K562 (cell line): Measurements from ENCODE around the gene MYO6. TPM values are rescaled to one million over a fixed set of nuclear protein-coding genes. Genes with fewer than 3 reads are reported as not detected.

ENCODE experiments used
- ATAC-seq: fragments of 200-7000 bp; cut with Tn5 transposase; 3 replicates; pipeline ENCODE4 v1.9.1; 2020; ENCODE audit warnings: moderate library complexity
- BruUV-seq: library from RNA; stranded (reverse); fragments of 400-500 nt; replicated peaks from 2 replicates; lab custom pipeline; 2021; lab: Mats Ljungman, UMichigan
- CTCF ChIA-PET: fragments of 300-600 bp; formaldehyde crosslinking; extraction: SDS; loops from one replicate; lab custom pipeline; 2021; ENCODE audit warnings: low intra/inter-chr PET ratio; lab: Yijun Ruan, JAX
- POLR2A ChIA-PET: fragments of 300-600, 350-650 bp; sonication (Branson Sonifier 250); formaldehyde crosslinking; extraction: SDS; loops from one replicate; lab custom pipeline; 2021; ENCODE audit warnings: antibody characterized with exemption, inconsistent platforms; lab: Yijun Ruan, JAX
- DNase-seq, 4 experiments: peaks; one replicate each; pipeline versions ENCODE4 v3.0.0 to v3.0.0-alpha.2; 2011 to 2018; ENCODE audit warnings: low spot score in 3 of 4, mixed read lengths in 3 of 4; ENCODE audit errors: extremely low read depth in 1 of 4
- FAIRE-seq: peaks from 2 replicates; lab custom pipeline; 2011; peaks lifted over from hg19 to GRCh38; lab: Jason Lieb, UNC
- H2AFZ ChIP-seq: 2 replicates; pipeline ENCODE4 v1.6.0; 2011; ENCODE audit warnings: low read depth, low read length, control low read depth, inconsistent platforms
- H3K27ac ChIP-seq: fragments of 200-600 bp; 3 replicates; pipeline ENCODE4 v1.8.0; 2011; ENCODE audit warnings: low read depth, mild to moderate bottlenecking, control low read depth, inconsistent platforms, low read length, moderate library complexity, mixed read lengths; ENCODE audit errors: extremely low read depth
- H3K27me3 ChIP-seq, 2 experiments: fragments of 300-600 bp in 1 of 2; 2 replicates in 1 of 2; 3 replicates in 1 of 2; pipeline versions ENCODE4 v1.6.0 to v1.8.0; 2011; ENCODE audit warnings: inconsistent platforms in 2 of 2, low read length in 2 of 2, mild to moderate bottlenecking in 1 of 2, mixed read lengths in 1 of 2, moderate library complexity in 1 of 2; ENCODE audit not compliant: control insufficient read depth in 2 of 2, insufficient read depth in 2 of 2
- H3K36me3 ChIP-seq: fragments of 300-600 bp; 3 replicates; pipeline ENCODE4 v1.8.0; 2011; ENCODE audit warnings: mild to moderate bottlenecking, low read length, inconsistent platforms; ENCODE audit not compliant: control insufficient read depth, insufficient read depth
- H3K4me1 ChIP-seq, 2 experiments: fragments of 200-600 bp in 1 of 2; replicated peaks in 1 of 2; 2 replicates in 1 of 2; 3 replicates in 1 of 2; pipeline versions ENCODE4 v1.5.1 to v1.8.0; 2011; ENCODE audit warnings: inconsistent platforms in 2 of 2, low read length in 2 of 2, mild to moderate bottlenecking in 1 of 2, mixed read lengths in 1 of 2, moderate library complexity in 1 of 2; ENCODE audit not compliant: control insufficient read depth in 2 of 2, insufficient read depth in 2 of 2
- H3K4me2 ChIP-seq: 2 replicates; pipeline ENCODE4 v1.6.1; 2011; ENCODE audit warnings: low read length, control low read depth, inconsistent platforms, mixed read lengths; ENCODE audit not compliant: insufficient read depth
- H3K4me3 ChIP-seq: fragments of 200-600 bp; sonication (generic), shearing (Covaris generic); 2 replicates; pipeline ENCODE4 v1.5.1; 2016; ENCODE audit warnings: control low read depth, inconsistent platforms
- H3K79me2 ChIP-seq: fragments of 200-600 bp; 3 replicates; pipeline ENCODE4 v1.8.0; 2011; ENCODE audit warnings: low read length, inconsistent platforms; ENCODE audit not compliant: control insufficient read depth, insufficient read depth
- H3K9ac ChIP-seq, 2 experiments: 2 replicates each; pipeline versions ENCODE4 v1.6.0 to v1.6.1; 2011; ENCODE audit warnings: low read depth in 2 of 2, low read length in 2 of 2, control low read depth in 1 of 2, inconsistent platforms in 1 of 2, mild to moderate bottlenecking in 1 of 2, mixed read lengths in 1 of 2; ENCODE audit not compliant: insufficient read depth in 1 of 2
- H3K9me1 ChIP-seq: one replicate; pipeline ENCODE4 v1.6.0; 2011; ENCODE audit warnings: inconsistent platforms, mild to moderate bottlenecking, low read length, moderate library complexity; ENCODE audit not compliant: control insufficient read depth, insufficient read depth
- H3K9me3 ChIP-seq: replicated peaks from 2 replicates; pipeline ENCODE4 v1.5.1; 2011; ENCODE audit warnings: low read depth, low read length, inconsistent platforms; ENCODE audit not compliant: control insufficient read depth, insufficient read depth
- H4K20me1 ChIP-seq: replicated peaks from 2 replicates; pipeline ENCODE4 v1.6.1; 2011; ENCODE audit warnings: low read length, inconsistent platforms, mixed read lengths; ENCODE audit not compliant: control insufficient read depth, insufficient read depth
- ATF1 ChIP-seq, 2 experiments: fragments of 450-650 bp in 1 of 2; IDR thresholded peaks; 2 replicates each; pipeline ENCODE4 v1.6.1; 2016; ENCODE audit warnings: missing compliant biosample characterization in 1 of 2, missing genetic modification characterization in 1 of 2
- ATF7 ChIP-seq: fragments of 450-650 bp; IDR thresholded peaks from 2 replicates; pipeline ENCODE4 v1.7.1; 2014; ENCODE audit warnings: mild to moderate bottlenecking, moderate library complexity
- BCL6 ChIP-seq: fragments of 250-450 bp; sonication (Bioruptor Pico); IDR thresholded peaks from 2 replicates; pipeline ENCODE4 v1.4.0; 2020
- FOXK1 ChIP-seq: sonication (generic); formaldehyde crosslinking; IDR thresholded peaks from 2 replicates; pipeline ENCODE4 v1.8.0; 2022; ENCODE audit warnings: missing genetic modification reagents, mild to moderate bottlenecking, borderline replicate concordance
- LCOR ChIP-seq: sonication (generic); formaldehyde crosslinking; IDR thresholded peaks from 2 replicates; pipeline ENCODE4 v1.8.0; 2022; ENCODE audit warnings: mild to moderate bottlenecking, missing genetic modification reagents
- NFXL1 ChIP-seq: fragments of 450-650 bp; formaldehyde crosslinking; IDR thresholded peaks from 2 replicates; pipeline ENCODE4 v1.4.0; 2021; ENCODE audit warnings: mild to moderate bottlenecking
- THRAP3 ChIP-seq: fragments of 450-650 bp; IDR thresholded peaks from 2 replicates; pipeline ENCODE4 v1.6.1; 2016; ENCODE audit warnings: mild to moderate bottlenecking, inconsistent platforms, borderline replicate concordance
- VEZF1 ChIP-seq: fragments of 200-800 bp; sonication (Bioruptor generic); IDR thresholded peaks from 2 replicates; pipeline ENCODE4 v1.6.1; 2017; ENCODE audit warnings: missing genetic modification characterization, missing compliant biosample characterization
- ZBTB12 ChIP-seq: fragments of 250-450 bp; sonication (Bioruptor Pico); IDR thresholded peaks from 2 replicates; pipeline ENCODE4 v1.4.0; 2020
- ZNF318 ChIP-seq, 2 experiments: fragments of 450-650 bp; IDR thresholded peaks; 2 replicates each; pipeline ENCODE4 v1.6.1; 2016; ENCODE audit warnings: mild to moderate bottlenecking in 2 of 2, borderline replicate concordance in 1 of 2, low read depth in 1 of 2, moderate library complexity in 1 of 2
- ZNF551 ChIP-seq: fragments of 250-450 bp; sonication (Bioruptor Pico); IDR thresholded peaks from 2 replicates; pipeline ENCODE4 v1.5.0; 2021; ENCODE audit warnings: mild to moderate bottlenecking, moderate library complexity
- in situ Hi-C: fragments of 300-500 bp; cut with MboI; formaldehyde crosslinking; loops from 4 replicates; pipeline ENCODE4 v1.15.0; 2018; ENCODE audit warnings: inconsistent platforms, mixed read lengths
- intact Hi-C: fragments of 100-400 bp; cut with micrococcal nuclease; formaldehyde crosslinking; loops from 2 replicates; pipeline ENCODE4 v1.14.2; 2022
- polyA plus RNA-seq, 8 experiments: library from polyadenylated mRNA; depleted of rRNA in 4 of 8; stranded (reverse) in 5 of 8; unstranded in 3 of 8; fragments of >200 nt; fragmentation: Nextera tagmentation in 2 of 8; fragmentation: Illumina TruSeq in 1 of 8; extraction: Ambion mirVana in 2 of 8; extraction: Trizol in 1 of 8; gene quantifications; 2 replicates each; pipeline versions ENCODE4 v1.2.1 to v1.2.3, GENCODE V29; 2011 to 2014; ENCODE audit warnings: inconsistent platforms in 1 of 8, missing spikeins in 1 of 8
- total RNA-seq, 7 experiments: library from RNA; depleted of rRNA in 6 of 7; stranded (reverse); fragments of >200 nt in 6 of 7; fragmentation: Illumina TruSeq in 2 of 7; extraction: Trizol in 2 of 7; gene quantifications; 2 replicates each; pipeline versions ENCODE4 v1.2.1 to v1.2.3, GENCODE V29; 2011 to 2021; ENCODE audit warnings: low replicate concordance in 1 of 7

Gene MYO6
- total and polyA plus RNA-seq, 9 of the 15 experiments (the other 6 are each of a cell fraction or from before 2014, with no cell fraction given): 1.3 to 5.5 (median 2.7) TPM

- BruUV-seq: no TSS peak
- Histone ChIP-seq H3K27me3 (no peaks in the 10 kb centered on the region), H2AFZ (no peak overlapping the region), H3K4me1 (no peaks in the 10 kb centered on the region), H3K4me3 (no peak overlapping the region), H3K79me2 (no peaks in the 10 kb centered on the region), H3K9me3 (no peaks in the 10 kb centered on the region), H3K4me2 (no peak overlapping the region), H4K20me1 (no peaks in the 10 kb centered on the region), H3K9me1 (no peaks in the 10 kb centered on the region), H3K36me3 (no peaks in the 10 kb centered on the region), H3K9ac (no peak overlapping the region), H3K27ac (no peak overlapping the region)
- no peak for FAIRE-seq
- ChIA-PET CTCF (no interaction called here), POLR2A (no interaction called here)
- in situ Hi-C loops: no loop called here
- no peak for ATAC-seq
- intact Hi-C loops: no loop called here
- no peak for DNase-seq
- TF ChIP-seq ZNF551 (CRISPR knock-in tag) (no peak), ZBTB12 (CRISPR knock-in tag) (no peak), VEZF1 (CRISPR knock-in tag) (no peak), NFXL1 (CRISPR knock-in tag) (no peak), ZNF318 (IDR thresholded peaks at IDR 0.05; ENCODE audit: borderline replicate concordance in 1 of 2, low read depth in 1 of 2) (no peak), LCOR (CRISPR knock-in tag) (no peak), FOXK1 (CRISPR knock-in tag) (no peak), THRAP3 (no peak), ATF1 (CRISPR knock-in tag; IDR thresholded peaks at IDR 0.05) (no peak), ATF1 (tag; IDR thresholded peaks at IDR 0.05) (no peak), ATF7 (no peak), BCL6 (CRISPR knock-in tag) (no peak)
These were observed 85.4 kb downstream of the MYO6 start for GRCh38 chr6:75834447-75834846.
